Liver (tissue), 3 donors: ENCODE data around the gene GNRH2.

Experiments
- CTCF ChIP-seq: fragments of 150-350 bp; IDR thresholded peaks from 2 replicates; pipeline ENCODE4 v1.5.1; 2017; ENCODE audit warnings: improper control_type of control experiment, low read depth, low read length; ENCODE audit not compliant: missing input control
- MAX ChIP-seq: IDR thresholded peaks from 2 replicates; pipeline ENCODE4 v1.6.1; 2016; ENCODE audit warnings: antibody characterized with exemption
- RAD21 ChIP-seq, 2 donors: IDR thresholded peaks; 2 replicates each; pipeline ENCODE4 v1.6.1; 2016; ENCODE audit warnings: antibody characterized with exemption in 2 of 2, mild to moderate bottlenecking in 2 of 2
- REST ChIP-seq: IDR thresholded peaks from 2 replicates; pipeline ENCODE4 v1.6.1; 2016; ENCODE audit warnings: antibody characterized with exemption, mild to moderate bottlenecking
- YY1 ChIP-seq: IDR thresholded peaks from 2 replicates; pipeline ENCODE4 v1.6.1; 2016; ENCODE audit warnings: antibody characterized with exemption, mild to moderate bottlenecking
- donor health status: healthy.
- donor health status: healthy.

- TF ChIP-seq YY1 (no peak), CTCF (no peak), REST (no peak), RAD21 (IDR thresholded peaks at IDR 0.05) (no peak), MAX (no peak)
These were observed 8.1 kb downstream of the GNRH2 start for GRCh38 chr20:3051385-3052019.
